ENCODE measurements around the gene LOXHD1. TPM values are rescaled to one million over a fixed set of nuclear protein-coding genes. Genes with fewer than 3 reads are reported as not detected.

LOXHD1 gene
- total RNA-seq, 3 donors from 2014 or later, result 0.59 to 1.6 (median 0.80) TPM

GRCh38 chr18:46660957-46661749 is 4.1 kb upstream of the LOXHD1 start:
- Histone ChIP-seq H3K27ac (no peak overlapping the region), H3K4me1 (no peaks in the 10 kb centered on the region), H3K27me3 (no peaks in the 10 kb centered on the region), H3K36me3 (no peaks in the 10 kb centered on the region), H3K4me3 (no peak overlapping the region), H3K9me3 (no peaks in the 10 kb centered on the region)
- no peak for DNase-seq (ENCODE audit: low spot score in 2 of 2)
- TF ChIP-seq, protein P1, sequence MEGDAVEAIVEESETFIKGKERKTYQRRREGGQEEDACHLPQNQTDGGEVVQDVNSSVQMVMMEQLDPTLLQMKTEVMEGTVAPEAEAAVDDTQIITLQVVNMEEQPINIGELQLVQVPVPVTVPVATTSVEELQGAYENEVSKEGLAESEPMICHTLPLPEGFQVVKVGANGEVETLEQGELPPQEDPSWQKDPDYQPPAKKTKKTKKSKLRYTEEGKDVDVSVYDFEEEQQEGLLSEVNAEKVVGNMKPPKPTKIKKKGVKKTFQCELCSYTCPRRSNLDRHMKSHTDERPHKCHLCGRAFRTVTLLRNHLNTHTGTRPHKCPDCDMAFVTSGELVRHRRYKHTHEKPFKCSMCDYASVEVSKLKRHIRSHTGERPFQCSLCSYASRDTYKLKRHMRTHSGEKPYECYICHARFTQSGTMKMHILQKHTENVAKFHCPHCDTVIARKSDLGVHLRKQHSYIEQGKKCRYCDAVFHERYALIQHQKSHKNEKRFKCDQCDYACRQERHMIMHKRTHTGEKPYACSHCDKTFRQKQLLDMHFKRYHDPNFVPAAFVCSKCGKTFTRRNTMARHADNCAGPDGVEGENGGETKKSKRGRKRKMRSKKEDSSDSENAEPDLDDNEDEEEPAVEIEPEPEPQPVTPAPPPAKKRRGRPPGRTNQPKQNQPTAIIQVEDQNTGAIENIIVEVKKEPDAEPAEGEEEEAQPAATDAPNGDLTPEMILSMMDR (IDR thresholded peaks at IDR 0.05), result no peak
- TF ChIP-seq POLR2AphosphoS5 (IDR thresholded peaks at IDR 0.05), result no peak
- no peak for TF ChIP-seq POLR2A (IDR thresholded peaks at IDR 0.05)
- intact Hi-C loops (cut with DNase I; ENCODE audit: low total_unique reads), result loop anchor here (10.0 kb wide), 1 partner anchor 506 kb away; no protein-coding TSS in a partner anchor

DNA sequence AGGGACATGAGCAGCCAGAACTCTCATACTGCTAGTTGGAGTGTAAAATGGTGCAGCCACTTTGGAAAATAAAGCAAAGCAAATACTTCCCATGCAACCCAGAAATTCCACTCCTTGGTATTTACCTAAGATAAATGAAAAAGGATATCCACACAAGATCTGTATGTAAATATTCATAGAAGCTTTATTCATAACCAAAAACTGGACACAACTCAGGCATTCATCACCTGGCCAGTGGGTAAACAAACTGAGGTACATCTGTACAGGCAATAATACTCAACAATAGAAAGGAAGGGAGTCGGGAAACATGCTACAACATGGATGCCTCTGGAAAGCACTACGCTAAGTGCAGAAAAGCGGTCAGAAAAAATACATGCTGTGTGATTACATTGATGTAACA is 2.5 kb upstream of the LOXHD1 start:
- DNase-seq (ENCODE audit: low spot score in 2 of 2), result no peak
- intact Hi-C loops (cut with DNase I; ENCODE audit: low total_unique reads), result no loop called here
- no peaks in the 10 kb centered on the region for H3K9me3 ChIP-seq
- no peak overlapping the region for H3K4me3 ChIP-seq
- no peaks in the 10 kb centered on the region for H3K4me1 ChIP-seq
- TF ChIP-seq POLR2A (IDR thresholded peaks at IDR 0.05) (no peak), POLR2AphosphoS5 (IDR thresholded peaks at IDR 0.05) (no peak)
- TF ChIP-seq, protein P1 (IDR thresholded peaks at IDR 0.05), result no peak
- H3K36me3 ChIP-seq, result no peaks in the 10 kb centered on the region
- H3K27ac ChIP-seq, result no peak overlapping the region
- peaks cover 0 to 6% of the 10 kb centered on the region in 2 donors for H3K27me3 ChIP-seq

GRCh38 chr18:46656326-46657114 is 500 bp downstream of the LOXHD1 start:
- intact Hi-C loops (cut with DNase I; ENCODE audit: low total_unique reads), result no loop called here
- H3K36me3 ChIP-seq, result no peaks in the 10 kb centered on the region
- TF ChIP-seq, protein P1 (IDR thresholded peaks at IDR 0.05), result no peak
- no peak for TF ChIP-seq POLR2A (IDR thresholded peaks at IDR 0.05)
- no peak for TF ChIP-seq POLR2AphosphoS5 (IDR thresholded peaks at IDR 0.05)
- H3K4me1 ChIP-seq, result no peaks in the 10 kb centered on the region
- peaks cover 0 to 7% of the 10 kb centered on the region in 2 donors for H3K27me3 ChIP-seq
- no peaks in the 10 kb centered on the region for H3K9me3 ChIP-seq
- H3K4me3 ChIP-seq, result no peak overlapping the region
- no peak overlapping the region for H3K27ac ChIP-seq
- no peak for DNase-seq (ENCODE audit: low spot score in 2 of 2)

DNA sequence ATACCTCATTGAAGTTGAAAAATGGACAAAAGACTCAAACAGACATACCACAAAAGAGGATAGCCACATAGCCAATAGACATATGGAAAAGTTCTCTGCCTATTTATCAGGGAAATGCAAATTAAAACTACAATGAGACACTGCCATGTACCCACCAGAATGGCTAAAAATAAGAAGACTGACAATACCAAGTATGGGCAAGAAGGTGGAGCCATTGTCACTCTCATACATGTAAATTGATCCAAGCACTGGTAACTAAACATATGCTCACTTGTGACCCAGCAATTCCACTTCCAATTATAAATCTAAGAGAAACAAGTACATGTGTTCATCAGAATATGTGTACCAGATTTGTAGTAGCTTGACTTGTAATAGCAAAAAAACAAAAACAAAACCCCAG is 4.6 kb downstream of the LOXHD1 start:
- intact Hi-C loops (cut with DNase I; ENCODE audit: low total_unique reads), result no loop called here
- no peak for DNase-seq (ENCODE audit: low spot score in 2 of 2)
- TF ChIP-seq, protein P1 (IDR thresholded peaks at IDR 0.05), result no peak
- Histone ChIP-seq H3K27ac (no peak overlapping the region), H3K27me3 (peaks cover 0 to 7% of the 10 kb centered on the region in 2 donors), H3K4me1 (no peaks in the 10 kb centered on the region), H3K9me3 (no peaks in the 10 kb centered on the region), H3K36me3 (no peaks in the 10 kb centered on the region), H3K4me3 (no peak overlapping the region)

DNA sequence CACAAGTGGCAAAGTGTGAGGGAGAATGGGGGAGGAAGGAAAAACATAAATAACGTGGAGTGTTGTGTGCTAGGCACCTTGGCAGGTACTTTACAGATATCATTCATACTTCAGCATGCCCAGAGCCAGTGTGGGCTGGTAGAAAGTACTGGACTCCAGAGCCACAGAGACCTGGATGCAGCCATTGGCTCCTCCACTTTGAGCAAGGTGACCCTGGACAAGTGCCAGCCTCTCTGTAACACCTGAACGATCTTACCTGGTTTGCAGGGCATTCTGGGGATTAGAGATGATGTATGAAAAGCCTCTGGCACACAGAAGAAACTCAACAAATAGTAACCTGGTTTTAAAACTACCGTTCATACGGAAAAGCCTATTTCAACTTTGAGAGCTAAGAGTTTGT is 6.3 kb downstream of the LOXHD1 start:
- DNase-seq (ENCODE audit: low spot score in 2 of 2), result no peak
- intact Hi-C loops (cut with DNase I; ENCODE audit: low total_unique reads), result no loop called here
- Histone ChIP-seq H3K4me1 (no peaks in the 10 kb centered on the region), H3K9me3 (no peaks in the 10 kb centered on the region), H3K27me3 (peaks cover 0 to 7% of the 10 kb centered on the region in 2 donors), H3K36me3 (no peaks in the 10 kb centered on the region), H3K27ac (no peak overlapping the region), H3K4me3 (no peak overlapping the region)
- TF ChIP-seq POLR2A (IDR thresholded peaks at IDR 0.05) (no peak), POLR2AphosphoS5 (IDR thresholded peaks at IDR 0.05) (no peak)
- TF ChIP-seq, protein P1 (IDR thresholded peaks at IDR 0.05), result no peak
